ENCODE data around the gene WWOX.

DNA sequence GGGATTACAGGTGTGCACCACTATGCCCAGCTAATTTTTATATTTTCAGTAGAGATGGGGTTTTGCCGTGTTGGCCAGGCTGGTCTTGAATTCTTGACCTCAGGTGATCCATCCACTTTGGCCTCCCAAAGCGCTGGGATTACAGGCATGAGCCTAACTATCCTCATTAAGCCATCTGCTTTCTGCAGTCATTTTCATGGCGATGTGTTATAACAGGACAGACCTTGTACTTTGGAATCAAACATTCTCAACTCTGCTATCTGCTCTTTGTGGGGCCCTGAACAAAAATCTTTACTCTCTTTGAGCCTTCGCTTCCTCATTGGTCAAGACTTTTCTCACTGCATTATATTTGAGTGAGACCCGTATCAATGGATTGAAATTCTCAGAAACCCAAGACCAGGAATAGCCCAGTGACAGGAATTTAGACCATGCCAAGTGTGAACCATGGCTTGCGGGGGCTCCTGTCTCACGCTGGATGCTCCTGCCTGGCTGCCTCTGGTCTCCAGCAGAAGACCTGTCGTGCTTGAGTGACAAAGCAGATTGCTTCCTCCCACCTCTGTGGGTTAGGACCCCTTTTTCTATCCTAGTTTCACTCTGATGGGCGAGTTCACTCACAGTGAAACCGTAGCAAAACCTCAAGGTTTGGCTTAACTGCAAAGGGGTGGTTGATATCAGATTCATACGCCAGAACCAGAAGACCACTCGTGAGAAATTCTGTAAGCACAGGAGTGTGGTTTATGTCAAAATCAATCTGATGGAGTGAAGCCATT, 982.0 kb downstream of the WWOX start:
- no peak for TF ChIP-seq SP1 (IDR thresholded peaks at IDR 0.05; ENCODE audit: low read depth, low read length)
- TF ChIP-seq POLR2A (IDR thresholded peaks at IDR 0.05; ENCODE audit: control extremely low read depth in 1 of 2, low read depth in 2 of 2, low read length in 2 of 2): no peak
- TF ChIP-seq, protein P1, sequence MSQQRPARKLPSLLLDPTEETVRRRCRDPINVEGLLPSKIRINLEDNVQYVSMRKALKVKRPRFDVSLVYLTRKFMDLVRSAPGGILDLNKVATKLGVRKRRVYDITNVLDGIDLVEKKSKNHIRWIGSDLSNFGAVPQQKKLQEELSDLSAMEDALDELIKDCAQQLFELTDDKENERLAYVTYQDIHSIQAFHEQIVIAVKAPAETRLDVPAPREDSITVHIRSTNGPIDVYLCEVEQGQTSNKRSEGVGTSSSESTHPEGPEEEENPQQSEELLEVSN (IDR thresholded peaks at IDR 0.05): no peak
- TF ChIP-seq JUND (IDR thresholded peaks at IDR 0.05; ENCODE audit: low read length): no peak
- no peak for TF ChIP-seq RFX5 (IDR thresholded peaks at IDR 0.05; ENCODE audit: borderline replicate concordance, low read depth, low read length)
- TF ChIP-seq RXRA (IDR thresholded peaks at IDR 0.05; ENCODE audit: insufficient read depth, low read depth, low read length): no peak
- no peak for TF ChIP-seq KDM1A (IDR thresholded peaks at IDR 0.05; ENCODE audit: borderline replicate concordance, low read length)
- TF ChIP-seq CTCF (IDR thresholded peaks at IDR 0.05; ENCODE audit: control extremely low read depth in 1 of 3, insufficient read depth in 1 of 3, low read depth in 1 of 3, low read length in 3 of 3): no peak
- no peak for TF ChIP-seq SIN3A (conservative IDR thresholded peaks at IDR 0.05 in 1 of 2, IDR thresholded peaks at IDR 0.05 in 1 of 2; ENCODE audit: low read depth in 1 of 2, low read length in 2 of 2)

Measured in H1 (cell line).